ENCODE data around the gene SEMA7A. TPM values are rescaled to one million over a fixed set of nuclear protein-coding genes. Genes with fewer than 3 reads are reported as not detected.

Gene SEMA7A
- total and polyA plus RNA-seq, 4 donors, result 0.54 to 4.1 (median 2.0) TPM

DNA sequence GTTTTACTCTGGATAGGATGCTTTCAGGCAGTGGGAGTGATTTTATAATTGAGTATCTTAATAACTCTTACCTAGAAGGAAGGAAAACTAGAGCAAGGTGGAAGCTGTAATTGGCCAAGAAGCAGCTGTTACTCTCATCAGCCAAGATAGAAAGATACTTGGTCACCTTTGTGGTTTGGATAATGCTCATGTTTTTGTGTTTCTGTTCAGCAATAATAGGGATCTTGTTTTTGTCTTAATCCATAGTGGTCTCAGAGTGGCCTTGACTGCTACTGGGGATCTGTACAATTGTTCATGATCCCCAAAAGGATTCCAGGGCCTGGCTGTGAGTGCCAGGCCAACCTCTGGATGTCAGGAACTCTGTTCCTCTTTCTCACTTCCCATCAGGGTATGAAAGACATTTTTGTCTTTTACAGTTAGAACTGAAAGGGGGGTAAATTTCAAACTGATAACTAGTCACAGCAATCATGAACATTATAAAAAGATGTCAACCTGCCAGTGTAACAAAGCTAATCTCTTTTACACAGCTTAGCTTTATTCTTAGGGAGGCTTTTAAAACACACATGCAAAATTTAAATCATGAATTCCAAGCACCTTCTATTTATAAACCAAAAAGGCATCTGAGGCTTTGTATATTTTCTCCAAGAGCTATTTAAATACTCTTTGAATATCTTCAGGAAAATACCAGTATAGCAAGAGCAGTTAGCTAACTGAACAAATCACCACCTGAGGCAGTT, 21.2 kb upstream of the SEMA7A start:
- Histone ChIP-seq H3K9me3 (ENCODE audit: control insufficient read depth, low read length) (no peaks in the 10 kb centered on the region), H3K4me1 (ENCODE audit: control insufficient read depth in 1 of 2, insufficient read depth in 2 of 2, low read length in 2 of 2) (no peaks in the 10 kb centered on the region), H3K27ac (ENCODE audit: low read depth in 1 of 2, low read length in 2 of 2) (no peak overlapping the region), H3K4me3 (ENCODE audit: low read length in 2 of 2) (no peak overlapping the region), H3K36me3 (ENCODE audit: control insufficient read depth in 1 of 2, insufficient read depth in 2 of 2, low read length in 1 of 2) (peaks cover 6 to 8% of the 10 kb centered on the region in 2 donors), H3K27me3 (ENCODE audit: control insufficient read depth in 1 of 2, insufficient read depth in 2 of 2, low read length in 1 of 2) (no peaks in the 10 kb centered on the region)
- no peak for DNase-seq
- intact Hi-C loops (cut with DNase I), result no loop called here
- no peak for ATAC-seq (ENCODE audit: low FRiP score)

DNA sequence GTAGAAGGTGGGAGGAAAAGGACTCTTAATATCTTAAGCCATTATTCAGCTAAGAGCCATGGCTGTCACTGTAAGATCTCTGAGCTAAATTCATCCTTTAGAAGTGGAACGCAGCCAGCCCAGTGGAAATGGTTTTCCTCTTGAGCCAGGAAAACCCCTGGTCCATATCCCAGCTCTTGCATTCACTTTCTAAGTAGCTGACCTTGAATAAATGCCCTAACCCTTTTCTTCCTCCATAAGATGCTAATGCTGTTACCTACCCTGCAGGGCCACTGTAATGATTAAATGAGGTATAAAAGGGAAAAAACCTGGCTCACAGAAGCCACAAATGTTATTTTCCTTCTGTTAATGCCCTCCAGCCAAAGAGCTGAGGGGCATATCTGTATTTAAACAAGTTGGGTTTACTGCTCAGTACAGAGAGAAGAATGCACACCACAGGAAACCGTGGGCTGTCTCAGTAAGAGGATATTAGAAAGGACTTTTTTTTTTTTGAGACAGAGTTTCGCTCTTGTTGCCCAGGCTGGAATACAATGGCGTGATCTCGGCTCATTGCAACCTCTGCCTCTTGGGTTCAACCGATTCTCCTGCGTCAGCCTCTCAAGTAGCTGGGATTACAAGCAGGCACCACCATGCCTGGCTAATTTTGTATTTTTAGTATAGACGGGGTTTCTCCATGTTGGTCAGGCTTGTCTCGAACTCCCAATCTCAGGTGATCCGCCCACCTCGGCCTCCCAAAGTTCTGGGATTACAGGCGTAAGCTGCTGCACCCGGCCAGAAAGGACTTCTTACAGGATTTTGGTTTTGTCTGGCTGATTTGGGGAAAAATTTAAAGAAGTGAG, 20.4 kb upstream of the SEMA7A start:
- H3K4me1 ChIP-seq (ENCODE audit: control insufficient read depth in 1 of 2, insufficient read depth in 2 of 2, low read length in 2 of 2), result no peaks in the 10 kb centered on the region
- peaks cover 10% of the 10 kb centered on the region in 2 donors for H3K36me3 ChIP-seq (ENCODE audit: control insufficient read depth in 1 of 2, insufficient read depth in 2 of 2, low read length in 1 of 2)
- H3K9me3 ChIP-seq (ENCODE audit: control insufficient read depth, low read length), result no peaks in the 10 kb centered on the region
- no peak overlapping the region for H3K4me3 ChIP-seq (ENCODE audit: low read length in 2 of 2)
- 84 to 85% methylated on average over 13 of the region's 13 CpGs for WGBS, 2 donors
- DNase-seq (no peak), ATAC-seq (ENCODE audit: low FRiP score) (no peak)
- no peaks in the 10 kb centered on the region for H3K27me3 ChIP-seq (ENCODE audit: control insufficient read depth in 1 of 2, insufficient read depth in 2 of 2, low read length in 1 of 2)
- no peak overlapping the region for H3K27ac ChIP-seq (ENCODE audit: low read depth in 1 of 2, low read length in 2 of 2)
- intact Hi-C loops (cut with DNase I), result no loop called here

DNA sequence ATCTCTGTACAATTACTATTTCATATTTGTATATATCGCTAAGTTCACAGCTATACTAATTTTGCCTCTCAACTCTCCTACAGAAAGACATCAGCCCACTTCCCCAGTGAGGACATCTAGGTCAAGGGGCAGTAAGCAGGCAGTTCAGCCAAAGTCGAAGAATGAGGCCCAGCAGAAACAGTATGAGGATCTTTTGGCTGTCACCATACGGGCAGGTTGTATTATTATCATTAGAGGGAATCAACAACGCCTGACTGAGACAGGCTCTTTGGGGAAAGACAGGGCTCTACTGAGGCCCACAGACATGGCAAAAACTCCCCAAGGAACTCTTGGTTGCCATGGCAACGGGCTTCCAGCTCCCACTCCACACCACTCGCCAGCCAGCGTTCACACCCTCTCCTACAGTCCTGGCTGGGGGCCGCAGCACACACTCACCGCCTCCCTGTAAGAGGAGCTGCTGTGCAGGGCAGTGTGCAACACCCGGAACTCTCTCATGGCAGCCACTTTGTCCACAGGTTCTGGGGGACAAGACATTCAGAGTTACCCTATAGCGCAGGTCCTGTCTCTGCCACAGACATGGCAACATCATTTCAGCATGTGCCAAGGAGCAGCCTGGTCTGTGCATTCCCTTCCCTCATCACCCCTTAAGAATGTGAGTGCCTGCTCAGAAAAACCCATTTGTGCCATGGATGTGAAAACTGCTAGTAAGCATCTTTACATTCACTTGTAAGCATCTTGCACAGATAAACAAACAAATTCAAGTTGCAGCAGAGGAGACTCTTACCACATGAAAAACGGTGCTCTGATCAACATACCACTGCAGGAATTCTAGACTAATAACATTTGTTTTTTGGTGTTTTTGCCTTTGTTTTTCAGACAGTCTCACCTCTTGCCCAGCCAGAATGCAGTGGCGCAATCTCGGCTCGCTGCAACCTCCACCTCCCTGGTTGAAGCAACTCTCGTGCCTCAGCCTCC, 18.4 kb upstream of the SEMA7A start:
- Histone ChIP-seq H3K27ac (ENCODE audit: low read depth in 1 of 2, low read length in 2 of 2) (no peak overlapping the region), H3K4me1 (ENCODE audit: control insufficient read depth in 1 of 2, insufficient read depth in 2 of 2, low read length in 2 of 2) (no peaks in the 10 kb centered on the region), H3K4me3 (ENCODE audit: low read length in 2 of 2) (no peak overlapping the region), H3K27me3 (ENCODE audit: control insufficient read depth in 1 of 2, insufficient read depth in 2 of 2, low read length in 1 of 2) (no peaks in the 10 kb centered on the region), H3K9me3 (ENCODE audit: control insufficient read depth, low read length) (no peaks in the 10 kb centered on the region), H3K36me3 (ENCODE audit: control insufficient read depth in 1 of 2, insufficient read depth in 2 of 2, low read length in 1 of 2) (peaks cover 10 to 12% of the 10 kb centered on the region in 2 donors)
- WGBS, 2 donors, result 78 to 83% methylated on average over 16 of the region's 16 CpGs
- no peak for DNase-seq
- no peak for ATAC-seq (ENCODE audit: low FRiP score)
- intact Hi-C loops (cut with DNase I), result no loop called here

DNA sequence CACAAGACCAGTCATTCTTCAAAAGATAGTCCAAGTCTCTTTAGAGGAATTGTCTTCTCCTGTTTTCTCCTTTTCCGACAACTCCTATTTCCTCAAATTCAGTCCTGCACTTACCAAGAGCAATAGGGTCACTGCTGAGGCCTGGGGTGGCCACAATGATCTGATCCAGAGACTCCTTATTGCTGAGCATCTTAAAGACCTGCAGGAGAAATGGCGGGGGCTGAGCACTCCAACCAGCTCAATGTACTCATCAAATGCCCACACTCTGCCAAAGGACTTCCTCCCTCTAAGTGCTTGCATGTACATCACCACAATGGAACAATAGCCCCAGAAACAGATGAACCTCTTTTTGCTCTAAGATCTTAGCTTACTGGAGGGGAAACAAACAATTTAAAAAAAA, 17.6 kb upstream of the SEMA7A start:
- DNase-seq (no peak), ATAC-seq (ENCODE audit: low FRiP score) (no peak)
- no peak overlapping the region for H3K4me3 ChIP-seq (ENCODE audit: low read length in 2 of 2)
- H3K27ac ChIP-seq (ENCODE audit: low read depth in 1 of 2, low read length in 2 of 2), result no peak overlapping the region
- no peaks in the 10 kb centered on the region for H3K27me3 ChIP-seq (ENCODE audit: control insufficient read depth in 1 of 2, insufficient read depth in 2 of 2, low read length in 1 of 2)
- H3K9me3 ChIP-seq (ENCODE audit: control insufficient read depth, low read length), result no peaks in the 10 kb centered on the region
- H3K4me1 ChIP-seq (ENCODE audit: control insufficient read depth in 1 of 2, insufficient read depth in 2 of 2, low read length in 2 of 2), result no peaks in the 10 kb centered on the region
- peaks cover 10 to 14% of the 10 kb centered on the region in 2 donors for H3K36me3 ChIP-seq (ENCODE audit: control insufficient read depth in 1 of 2, insufficient read depth in 2 of 2, low read length in 1 of 2)
- intact Hi-C loops (cut with DNase I), result no loop called here
- WGBS, 2 donors, result 95 to 97% methylated on average over 2 of the region's 2 CpGs

DNA sequence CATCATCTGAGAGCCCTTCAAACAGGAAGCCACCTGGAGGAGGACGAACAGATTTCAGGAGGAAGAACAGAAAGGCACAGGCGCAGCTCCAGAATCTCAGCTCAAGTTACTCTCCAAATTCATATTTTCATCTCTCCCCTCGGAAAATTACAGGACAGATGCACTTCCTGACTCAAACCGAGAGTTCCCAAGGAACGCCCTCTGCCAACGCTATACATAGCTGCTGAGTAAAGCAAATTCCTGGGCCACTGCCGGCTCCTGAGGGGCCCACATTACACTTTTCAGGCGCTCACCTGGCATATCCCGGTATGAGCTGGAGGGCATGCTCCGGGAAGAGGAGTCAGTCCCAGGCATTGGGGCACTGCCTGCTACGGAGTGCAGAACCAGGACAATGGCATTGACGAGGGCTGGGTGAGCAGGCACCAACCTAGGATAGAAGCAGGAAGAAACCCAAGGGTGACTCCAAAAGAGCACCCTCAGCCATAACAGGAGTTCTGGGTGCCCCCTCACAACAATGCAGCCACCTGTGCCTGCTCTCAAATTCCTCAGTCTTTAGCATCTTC, 16.0 kb upstream of the SEMA7A start:
- Histone ChIP-seq H3K4me3 (ENCODE audit: low read length in 2 of 2) (no peak overlapping the region), H3K27ac (ENCODE audit: low read depth in 1 of 2, low read length in 2 of 2) (no peak overlapping the region), H3K36me3 (ENCODE audit: control insufficient read depth in 1 of 2, insufficient read depth in 2 of 2, low read length in 1 of 2) (peaks cover 10 to 19% of the 10 kb centered on the region in 2 donors), H3K4me1 (ENCODE audit: control insufficient read depth in 1 of 2, insufficient read depth in 2 of 2, low read length in 2 of 2) (no peaks in the 10 kb centered on the region), H3K9me3 (ENCODE audit: control insufficient read depth, low read length) (no peaks in the 10 kb centered on the region), H3K27me3 (ENCODE audit: control insufficient read depth in 1 of 2, insufficient read depth in 2 of 2, low read length in 1 of 2) (no peaks in the 10 kb centered on the region)
- DNase-seq (no peak), ATAC-seq (ENCODE audit: low FRiP score) (no peak)
- 85 to 86% methylated on average over 12 of the region's 12 CpGs for WGBS, 2 donors
- intact Hi-C loops (cut with DNase I), result no loop called here

DNA sequence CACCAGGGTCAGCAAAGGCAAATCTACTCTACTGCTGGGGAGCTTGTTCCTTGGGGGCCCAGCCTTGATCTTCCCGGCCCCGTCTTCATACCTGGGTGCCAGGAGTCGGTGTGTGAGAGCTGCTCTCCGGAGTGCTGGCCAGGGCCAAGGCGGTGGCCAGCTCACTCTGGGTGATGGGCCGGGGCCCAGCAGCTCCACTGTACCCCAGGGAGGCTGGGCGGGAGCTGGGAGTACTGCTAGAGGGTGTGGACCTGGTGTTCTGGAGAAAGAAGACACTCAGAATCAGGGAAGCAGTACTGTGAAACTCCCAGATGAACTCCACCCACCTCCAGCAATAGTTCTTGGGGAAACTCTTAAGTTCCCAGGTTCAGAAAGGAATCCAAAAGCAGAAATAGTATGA, 15.3 kb upstream of the SEMA7A start:
- 96 to 97% methylated on average over 7 of the region's 7 CpGs for WGBS, 2 donors
- intact Hi-C loops (cut with DNase I), result no loop called here
- DNase-seq, result no peak
- H3K4me3 ChIP-seq (ENCODE audit: low read length in 2 of 2), result no peak overlapping the region
- ATAC-seq (ENCODE audit: low FRiP score), result no peak
- H3K9me3 ChIP-seq (ENCODE audit: control insufficient read depth, low read length), result no peaks in the 10 kb centered on the region
- H3K36me3 ChIP-seq (ENCODE audit: control insufficient read depth in 1 of 2, insufficient read depth in 2 of 2, low read length in 1 of 2), result peaks cover 10 to 18% of the 10 kb centered on the region in 2 donors
- H3K27ac ChIP-seq (ENCODE audit: low read depth in 1 of 2, low read length in 2 of 2), result no peak overlapping the region
- no peaks in the 10 kb centered on the region for H3K27me3 ChIP-seq (ENCODE audit: control insufficient read depth in 1 of 2, insufficient read depth in 2 of 2, low read length in 1 of 2)
- no peaks in the 10 kb centered on the region for H3K4me1 ChIP-seq (ENCODE audit: control insufficient read depth in 1 of 2, insufficient read depth in 2 of 2, low read length in 2 of 2)

DNA sequence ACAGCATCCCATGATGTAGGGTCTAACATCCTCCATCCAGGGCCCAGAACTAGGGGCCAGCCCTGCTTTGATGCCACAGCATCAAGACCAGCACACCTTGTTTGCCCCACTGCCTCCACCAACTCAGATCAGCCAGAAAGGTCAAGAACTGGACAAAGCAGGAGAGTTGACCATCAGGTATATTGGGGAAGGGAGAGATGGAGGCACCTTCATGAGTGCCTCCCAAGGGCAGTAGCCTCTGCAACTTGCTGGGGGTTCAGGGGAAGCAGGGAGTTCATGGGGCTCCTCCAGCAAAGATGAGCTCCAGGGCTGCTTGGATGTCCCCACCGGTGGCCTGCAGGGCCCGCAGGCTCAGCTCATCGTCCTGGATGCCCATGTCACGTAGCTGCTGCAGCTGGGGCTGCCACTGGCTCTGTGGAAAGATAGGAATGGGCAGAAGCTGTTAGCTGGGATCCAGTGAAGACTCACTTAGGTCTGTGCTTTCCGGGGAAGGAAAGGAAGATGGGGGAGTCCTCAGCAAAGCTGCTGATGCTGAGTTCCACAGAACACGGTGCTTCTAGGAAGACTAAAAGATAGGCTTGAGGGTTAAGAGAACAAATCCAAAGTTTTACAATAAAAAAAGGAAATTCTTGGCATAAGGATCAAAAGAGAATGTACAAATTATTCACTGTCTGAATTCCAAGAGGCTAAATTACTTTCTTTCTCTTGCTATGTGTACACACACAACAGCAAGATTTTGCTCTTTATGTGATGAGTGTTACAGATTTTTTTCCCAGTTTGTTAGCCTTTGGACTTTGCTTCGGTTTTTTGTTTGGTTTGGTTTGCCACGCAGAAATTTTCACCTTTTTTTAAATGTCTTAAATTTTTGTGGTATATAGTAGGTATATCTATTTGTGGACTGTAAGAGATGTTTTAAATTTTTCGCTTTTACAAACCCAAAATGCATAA, 12.3 kb upstream of the SEMA7A start:
- intact Hi-C loops (cut with DNase I), result no loop called here
- H3K36me3 ChIP-seq (ENCODE audit: control insufficient read depth in 1 of 2, insufficient read depth in 2 of 2, low read length in 1 of 2), result peaks cover 10 to 13% of the 10 kb centered on the region in 2 donors

More for the DNA sequence above, 12.3 kb upstream of the SEMA7A start:
- ATAC-seq (ENCODE audit: low FRiP score), result no peak
- Histone ChIP-seq H3K4me3 (ENCODE audit: low read length in 2 of 2) (no peak overlapping the region), H3K27ac (ENCODE audit: low read depth in 1 of 2, low read length in 2 of 2) (no peak overlapping the region), H3K27me3 (ENCODE audit: control insufficient read depth in 1 of 2, insufficient read depth in 2 of 2, low read length in 1 of 2) (no peaks in the 10 kb centered on the region), H3K4me1 (ENCODE audit: control insufficient read depth in 1 of 2, insufficient read depth in 2 of 2, low read length in 2 of 2) (no peaks in the 10 kb centered on the region), H3K9me3 (ENCODE audit: control insufficient read depth, low read length) (no peaks in the 10 kb centered on the region)
- peak in 1 of 2 donors; percentile 17 for DNase-seq
- 85 to 88% methylated on average over 9 of the region's 9 CpGs for WGBS, 2 donors
